Measurements from ENCODE around the gene SCG3. TPM values are rescaled to one million over a fixed set of nuclear protein-coding genes. Genes with fewer than 3 reads are reported as not detected.
A peak's percentile ranks its signal among the peaks of the same experiment; 100 is the strongest.

The SCG3 gene
- total RNA-seq (under 1 TPM in 1 of 10 donors, not detected in 9; 0.13 TPM), polyA plus RNA-seq (under 1 TPM in 1 of 2 donors, not detected in 1; 0.04 TPM)
- long read RNA-seq, donor 1, result 0 reads
- long read RNA-seq, donor 2, result 0 reads
- long read RNA-seq, donor 3, result 0 reads

DNA sequence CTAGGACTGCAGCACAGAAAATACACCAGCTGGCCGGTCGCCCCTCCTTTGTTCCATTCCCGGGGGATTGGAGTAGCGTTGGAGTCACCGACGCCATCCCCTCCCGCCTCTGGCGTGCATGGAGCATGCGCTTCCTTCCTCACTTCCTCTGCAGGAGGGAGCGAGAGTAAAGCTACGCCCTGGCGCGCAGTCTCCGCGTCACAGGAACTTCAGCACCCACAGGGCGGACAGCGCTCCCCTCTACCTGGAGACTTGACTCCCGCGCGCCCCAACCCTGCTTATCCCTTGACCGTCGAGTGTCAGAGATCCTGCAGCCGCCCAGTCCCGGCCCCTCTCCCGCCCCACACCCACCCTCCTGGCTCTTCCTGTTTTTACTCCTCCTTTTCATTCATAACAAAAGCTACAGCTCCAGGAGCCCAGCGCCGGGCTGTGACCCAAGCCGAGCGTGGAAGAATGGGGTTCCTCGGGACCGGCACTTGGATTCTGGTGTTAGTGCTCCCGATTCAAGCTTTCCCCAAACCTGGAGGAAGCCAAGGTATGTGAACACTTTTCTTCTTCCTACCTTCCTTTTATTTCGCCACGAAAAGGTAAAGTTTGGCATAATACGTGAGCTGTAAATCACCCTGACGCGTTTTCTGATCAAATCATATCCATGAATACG, at the start of gene SCG3:
TSS of gene SCG3 (plus strand) at position 201 of the 661 bp plus-strand sequence. CDS start at position 454, 253 bp downstream.
- intact Hi-C loops (cut with DNase I), result loop anchor here in 1 of 10 donors (5.0 kb wide), 1 partner anchor 56 kb away; the partner anchor contains the start of gene LYSMD2
- peaks cover 0 to 9% (median 5%) of the 10 kb centered on the region in 9 donors for H3K4me1 ChIP-seq
- no peak for TF ChIP-seq CTCF (IDR thresholded peaks at IDR 0.05)
- ATAC-seq, result peak; percentile 84 to 93 (median 90)
- peak; percentile 76 to 81 for DNase-seq
- H3K27me3 ChIP-seq, result peaks cover 0 to 72% (median 24%) of the 10 kb centered on the region in 7 donors
- H3K9me3 ChIP-seq, result no peaks in the 10 kb centered on the region
- H3K4me3 ChIP-seq, result peak within 1 kb of the TSS in 4 of 10 donors; percentile 8 to 31 (median 16)
- no peak within 1 kb of the TSS for H3K27ac ChIP-seq
- H3K36me3 ChIP-seq, result no peaks in the 10 kb centered on the region
- 1 to 4% methylated on average over 36 to 38 of the region's 38 CpGs for WGBS, 2 donors

- Histone ChIP-seq H3K27me3 (no peaks in the 10 kb centered on the region), H3K9me3 (no peaks in the 10 kb centered on the region), H3K4me1 (peaks cover 0 to 15% (median 0%) of the 10 kb centered on the region in 9 donors), H3K36me3 (no peaks in the 10 kb centered on the region), H3K27ac (no peak overlapping the region), H3K4me3 (no peak overlapping the region)
- DNase-seq (no peak), ATAC-seq (no peak)
- 55 to 63% methylated on average over 3 of the region's 3 CpGs for WGBS, 2 donors
- intact Hi-C loops (cut with DNase I), result no loop called here
- TF ChIP-seq CTCF (IDR thresholded peaks at IDR 0.05), result no peak
Observed at GRCh38 chr15:51634591-51635198, 46.6 kb upstream of the SCG3 start.

GRCh38 chr15:51641490-51642130, 39.7 kb upstream of the SCG3 start:
- Histone ChIP-seq H3K36me3 (no peaks in the 10 kb centered on the region), H3K4me1 (peaks cover 0 to 6% (median 0%) of the 10 kb centered on the region in 9 donors), H3K9me3 (no peaks in the 10 kb centered on the region), H3K27ac (peak overlapping the region in 1 of 10 donors; percentile 69), H3K27me3 (peaks cover 0 to 15% (median 0%) of the 10 kb centered on the region in 7 donors), H3K4me3 (no peak overlapping the region)
- DNase-seq, result no peak
- no peak for TF ChIP-seq CTCF (IDR thresholded peaks at IDR 0.05)
- ATAC-seq, result no peak
- WGBS, 2 donors, result 68 to 72% methylated on average over 4 of the region's 4 CpGs
- intact Hi-C loops (cut with DNase I), result no loop called here

GRCh38 chr15:51642696-51643095, 38.6 kb upstream of the SCG3 start:
- H3K9me3 ChIP-seq, result no peaks in the 10 kb centered on the region
- no peak for TF ChIP-seq CTCF (IDR thresholded peaks at IDR 0.05)
- DNase-seq (no peak), ATAC-seq (no peak)
- H3K27me3 ChIP-seq, result peaks cover 0 to 15% (median 0%) of the 10 kb centered on the region in 7 donors
- no peak overlapping the region for H3K4me3 ChIP-seq
- intact Hi-C loops (cut with DNase I), result no loop called here
- WGBS, 2 donors, result 39 to 51% methylated on average over 1 of the region's 1 CpG
- peaks cover 0 to 17% (median 0%) of the 10 kb centered on the region in 9 donors for H3K4me1 ChIP-seq
- peak overlapping the region in 1 of 10 donors; percentile 15 for H3K27ac ChIP-seq
- H3K36me3 ChIP-seq, result no peaks in the 10 kb centered on the region

Data from heart right ventricle (tissue), 16 donors.